ENCODE data around the gene ACAA2.
"Not testable (repeated sequence)": the region's sequence is repeated elsewhere in the genome, so short reads cannot be mapped to it uniquely, and the experiment has no call there.

The ACAA2 gene

GRCh38 chr18:49844903-49845302 lies 31.6 kb upstream of the ACAA2 start:
- Histone ChIP-seq H3K4me1 (ENCODE audit: control insufficient read depth, insufficient read depth, low read length) (peaks cover 7% of the 10 kb centered on the region), H3K27me3 (ENCODE audit: control insufficient read depth, insufficient read depth, low read length) (no peaks in the 10 kb centered on the region), H3K9me3 (ENCODE audit: control insufficient read depth, insufficient read depth, low read length) (no peaks in the 10 kb centered on the region), H3K36me3 (ENCODE audit: control insufficient read depth, insufficient read depth, low read length) (no peaks in the 10 kb centered on the region), H3K27ac (ENCODE audit: low read depth, low read length) (no peak overlapping the region), H3K9ac (ENCODE audit: low read depth, low read length) (no peak overlapping the region), H3K4me3 (ENCODE audit: low read depth, low read length) (no peak overlapping the region)

- Histone ChIP-seq H3K36me3 (ENCODE audit: control insufficient read depth, insufficient read depth, low read length) (no peaks in the 10 kb centered on the region), H3K4me1 (ENCODE audit: control insufficient read depth, insufficient read depth, low read length) (no peaks in the 10 kb centered on the region; the same call in 1 of the 2 replicates), H3K27ac (ENCODE audit: low read depth, low read length) (no peak overlapping the region), H3K4me3 (ENCODE audit: low read depth, low read length) (no peak overlapping the region), H3K9me3 (ENCODE audit: control insufficient read depth, insufficient read depth, low read length) (no peaks in the 10 kb centered on the region), H3K27me3 (ENCODE audit: control insufficient read depth, insufficient read depth, low read length) (no peaks in the 10 kb centered on the region), H3K9ac (ENCODE audit: low read depth, low read length) (no peak overlapping the region)
These were observed 30.7 kb upstream of the ACAA2 start for GRCh38 chr18:49843778-49844625.

- no peaks in the 10 kb centered on the region for H3K36me3 ChIP-seq (ENCODE audit: control insufficient read depth, insufficient read depth, low read length)
- no peak overlapping the region for H3K4me3 ChIP-seq (ENCODE audit: low read depth, low read length)
- H3K27ac ChIP-seq (ENCODE audit: low read depth, low read length): no peak overlapping the region
- no peaks in the 10 kb centered on the region; the same call in 1 of the 2 replicates for H3K4me1 ChIP-seq (ENCODE audit: control insufficient read depth, insufficient read depth, low read length)
- H3K9ac ChIP-seq (ENCODE audit: low read depth, low read length): no peak overlapping the region
- H3K27me3 ChIP-seq (ENCODE audit: control insufficient read depth, insufficient read depth, low read length): no peaks in the 10 kb centered on the region
- H3K9me3 ChIP-seq (ENCODE audit: control insufficient read depth, insufficient read depth, low read length): no peaks in the 10 kb centered on the region
These were observed 29.8 kb upstream of the ACAA2 start for GRCh38 chr18:49843131-49843530.

GRCh38 chr18:49842656-49843055 lies 29.3 kb upstream of the ACAA2 start:
- Histone ChIP-seq H3K9ac (ENCODE audit: low read depth, low read length) (no peak overlapping the region), H3K4me1 (ENCODE audit: control insufficient read depth, insufficient read depth, low read length) (no peaks in the 10 kb centered on the region; the same call in 1 of the 2 replicates), H3K4me3 (ENCODE audit: low read depth, low read length) (no peak overlapping the region), H3K9me3 (ENCODE audit: control insufficient read depth, insufficient read depth, low read length) (no peaks in the 10 kb centered on the region), H3K27me3 (ENCODE audit: control insufficient read depth, insufficient read depth, low read length) (no peaks in the 10 kb centered on the region), H3K27ac (ENCODE audit: low read depth, low read length) (no peak overlapping the region), H3K36me3 (ENCODE audit: control insufficient read depth, insufficient read depth, low read length) (no peaks in the 10 kb centered on the region)

GRCh38 chr18:49841236-49842217 lies 28.2 kb upstream of the ACAA2 start:
- H3K27ac ChIP-seq (ENCODE audit: low read depth, low read length): no peak overlapping the region
- H3K9ac ChIP-seq (ENCODE audit: low read depth, low read length): no peak overlapping the region
- no peak overlapping the region for H3K4me3 ChIP-seq (ENCODE audit: low read depth, low read length)
- no peaks in the 10 kb centered on the region; the same call in 1 of the 2 replicates for H3K4me1 ChIP-seq (ENCODE audit: control insufficient read depth, insufficient read depth, low read length)
- no peaks in the 10 kb centered on the region for H3K36me3 ChIP-seq (ENCODE audit: control insufficient read depth, insufficient read depth, low read length)
- no peaks in the 10 kb centered on the region for H3K27me3 ChIP-seq (ENCODE audit: control insufficient read depth, insufficient read depth, low read length)
- H3K9me3 ChIP-seq (ENCODE audit: control insufficient read depth, insufficient read depth, low read length): no peaks in the 10 kb centered on the region

- no peaks in the 10 kb centered on the region for H3K4me1 ChIP-seq (ENCODE audit: control insufficient read depth, insufficient read depth, low read length)
- H3K9me3 ChIP-seq (ENCODE audit: control insufficient read depth, insufficient read depth, low read length): no peaks in the 10 kb centered on the region
- H3K27me3 ChIP-seq (ENCODE audit: control insufficient read depth, insufficient read depth, low read length): no peaks in the 10 kb centered on the region
- H3K36me3 ChIP-seq (ENCODE audit: control insufficient read depth, insufficient read depth, low read length): no peaks in the 10 kb centered on the region
- H3K4me3 ChIP-seq (ENCODE audit: low read depth, low read length): no peak overlapping the region
- H3K27ac ChIP-seq (ENCODE audit: low read depth, low read length): no peak overlapping the region
- H3K9ac ChIP-seq (ENCODE audit: low read depth, low read length): no peak overlapping the region
These were observed 25.7 kb upstream of the ACAA2 start for GRCh38 chr18:49839012-49839411.

GRCh38 chr18:49838381-49838780 lies 25.0 kb upstream of the ACAA2 start:
- Histone ChIP-seq H3K27ac (ENCODE audit: low read depth, low read length) (no peak overlapping the region), H3K9me3 (ENCODE audit: control insufficient read depth, insufficient read depth, low read length) (no peaks in the 10 kb centered on the region), H3K4me3 (ENCODE audit: low read depth, low read length) (no peak overlapping the region), H3K27me3 (ENCODE audit: control insufficient read depth, insufficient read depth, low read length) (no peaks in the 10 kb centered on the region), H3K4me1 (ENCODE audit: control insufficient read depth, insufficient read depth, low read length) (no peaks in the 10 kb centered on the region), H3K36me3 (ENCODE audit: control insufficient read depth, insufficient read depth, low read length) (no peaks in the 10 kb centered on the region), H3K9ac (ENCODE audit: low read depth, low read length) (no peak overlapping the region)

GRCh38 chr18:49837889-49838288 lies 24.6 kb upstream of the ACAA2 start:
- Histone ChIP-seq H3K9me3 (ENCODE audit: control insufficient read depth, insufficient read depth, low read length) (no peaks in the 10 kb centered on the region), H3K4me1 (ENCODE audit: control insufficient read depth, insufficient read depth, low read length) (no peaks in the 10 kb centered on the region), H3K27ac (ENCODE audit: low read depth, low read length) (no peak overlapping the region), H3K9ac (ENCODE audit: low read depth, low read length) (no peak overlapping the region), H3K4me3 (ENCODE audit: low read depth, low read length) (no peak overlapping the region), H3K27me3 (ENCODE audit: control insufficient read depth, insufficient read depth, low read length) (no peaks in the 10 kb centered on the region), H3K36me3 (ENCODE audit: control insufficient read depth, insufficient read depth, low read length) (no peaks in the 10 kb centered on the region)

GRCh38 chr18:49837316-49837835 lies 24.0 kb upstream of the ACAA2 start:
- not testable (repeated sequence) for H3K27ac ChIP-seq (ENCODE audit: low read depth, low read length)

GRCh38 chr18:49835405-49835804 lies 22.1 kb upstream of the ACAA2 start:
- no peak overlapping the region for H3K4me3 ChIP-seq (ENCODE audit: low read depth, low read length)
- no peaks in the 10 kb centered on the region for H3K36me3 ChIP-seq (ENCODE audit: control insufficient read depth, insufficient read depth, low read length)
- no peak overlapping the region for H3K9ac ChIP-seq (ENCODE audit: low read depth, low read length)
- no peaks in the 10 kb centered on the region for H3K9me3 ChIP-seq (ENCODE audit: control insufficient read depth, insufficient read depth, low read length)
- H3K27ac ChIP-seq (ENCODE audit: low read depth, low read length): peak overlapping the region; percentile 55
- H3K27me3 ChIP-seq (ENCODE audit: control insufficient read depth, insufficient read depth, low read length): no peaks in the 10 kb centered on the region
- no peaks in the 10 kb centered on the region for H3K4me1 ChIP-seq (ENCODE audit: control insufficient read depth, insufficient read depth, low read length)

More at GRCh38 chr18:49837316-49837835, 24.0 kb upstream of the ACAA2 start:
- not testable (repeated sequence) for H3K4me1 ChIP-seq (ENCODE audit: control insufficient read depth, insufficient read depth, low read length); H3K9ac ChIP-seq (ENCODE audit: low read depth, low read length); H3K27me3 ChIP-seq (ENCODE audit: control insufficient read depth, insufficient read depth, low read length); H3K9me3 ChIP-seq (ENCODE audit: control insufficient read depth, insufficient read depth, low read length); H3K4me3 ChIP-seq (ENCODE audit: low read depth, low read length); H3K36me3 ChIP-seq (ENCODE audit: control insufficient read depth, insufficient read depth, low read length)
